ENCODE data around the gene TAF8.

Gene TAF8

DNA sequence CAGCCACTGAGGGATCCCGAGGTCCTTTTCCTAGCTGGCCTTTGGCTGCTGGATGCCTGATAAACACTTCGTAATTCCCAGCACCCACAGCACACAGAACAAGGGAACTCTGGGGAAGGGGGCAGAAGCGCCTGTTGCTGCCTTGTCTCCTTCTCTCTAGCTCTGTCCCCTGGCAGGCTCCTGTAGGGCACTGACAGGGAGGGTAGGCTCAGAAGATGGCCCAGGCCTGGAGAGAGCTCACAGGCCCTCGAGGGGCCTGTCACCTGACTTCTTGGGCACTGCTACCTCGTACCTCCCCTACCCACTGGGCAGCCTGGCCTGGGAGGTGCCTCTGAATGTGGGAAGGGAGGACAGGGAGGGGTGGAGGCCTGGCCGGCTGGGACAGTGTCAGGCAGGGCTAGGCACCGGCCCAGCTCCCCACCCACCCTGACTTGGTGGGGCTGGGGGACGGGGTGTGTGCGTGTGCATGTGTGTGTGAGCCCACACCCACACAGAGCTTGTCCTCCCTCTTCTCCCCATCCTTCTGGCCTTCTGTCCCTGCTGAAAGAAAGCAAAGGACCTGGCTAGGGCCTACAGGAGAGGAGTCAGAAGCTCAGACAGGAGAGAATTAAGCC is 74.0 kb downstream of the TAF8 start:
- no peak for DNase-seq (ENCODE audit: low read depth in 2 of 2)

DNA sequence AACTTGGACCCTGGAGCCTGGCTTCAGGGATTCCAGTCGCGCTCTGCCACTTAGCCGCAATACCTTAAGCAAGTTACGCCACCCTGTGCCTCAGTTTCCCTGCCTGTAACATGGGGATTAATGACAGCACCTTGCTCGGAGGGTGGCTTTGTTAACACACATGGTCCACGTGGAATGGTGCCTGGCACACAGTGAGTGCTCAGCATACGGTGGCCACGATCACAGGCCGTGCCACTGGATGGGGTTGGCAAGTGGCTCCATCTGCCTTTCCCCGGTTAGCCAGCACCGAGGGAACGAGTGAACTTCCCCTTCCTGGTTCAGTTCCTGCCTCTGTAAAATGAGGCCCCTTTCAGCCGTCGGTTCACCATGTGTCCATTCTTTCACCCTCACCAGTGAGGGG is 74.9 kb downstream of the TAF8 start:
- no peak for DNase-seq (ENCODE audit: low read depth in 2 of 2)

DNA sequence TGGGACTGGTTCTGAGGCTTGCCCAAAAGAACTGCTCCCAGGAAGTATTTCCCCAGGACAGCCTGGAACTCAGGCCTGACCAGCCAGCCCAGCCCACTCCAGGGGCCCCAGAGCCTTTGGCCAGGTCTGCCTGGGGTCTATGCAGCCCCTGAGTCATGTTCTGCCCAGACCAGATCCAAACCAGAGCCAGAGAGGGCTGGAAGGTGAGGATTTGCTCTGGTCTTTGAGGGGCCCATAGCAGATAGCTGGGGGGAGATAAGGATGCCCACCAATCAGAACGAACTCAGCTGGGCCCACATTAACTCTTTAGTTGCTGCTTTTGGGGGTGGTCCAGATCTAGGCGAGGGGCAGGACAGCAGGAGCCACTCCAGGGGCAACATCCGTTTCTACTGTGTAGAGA is 75.3 kb downstream of the TAF8 start:
- no peak for DNase-seq (ENCODE audit: low read depth in 2 of 2)

DNA sequence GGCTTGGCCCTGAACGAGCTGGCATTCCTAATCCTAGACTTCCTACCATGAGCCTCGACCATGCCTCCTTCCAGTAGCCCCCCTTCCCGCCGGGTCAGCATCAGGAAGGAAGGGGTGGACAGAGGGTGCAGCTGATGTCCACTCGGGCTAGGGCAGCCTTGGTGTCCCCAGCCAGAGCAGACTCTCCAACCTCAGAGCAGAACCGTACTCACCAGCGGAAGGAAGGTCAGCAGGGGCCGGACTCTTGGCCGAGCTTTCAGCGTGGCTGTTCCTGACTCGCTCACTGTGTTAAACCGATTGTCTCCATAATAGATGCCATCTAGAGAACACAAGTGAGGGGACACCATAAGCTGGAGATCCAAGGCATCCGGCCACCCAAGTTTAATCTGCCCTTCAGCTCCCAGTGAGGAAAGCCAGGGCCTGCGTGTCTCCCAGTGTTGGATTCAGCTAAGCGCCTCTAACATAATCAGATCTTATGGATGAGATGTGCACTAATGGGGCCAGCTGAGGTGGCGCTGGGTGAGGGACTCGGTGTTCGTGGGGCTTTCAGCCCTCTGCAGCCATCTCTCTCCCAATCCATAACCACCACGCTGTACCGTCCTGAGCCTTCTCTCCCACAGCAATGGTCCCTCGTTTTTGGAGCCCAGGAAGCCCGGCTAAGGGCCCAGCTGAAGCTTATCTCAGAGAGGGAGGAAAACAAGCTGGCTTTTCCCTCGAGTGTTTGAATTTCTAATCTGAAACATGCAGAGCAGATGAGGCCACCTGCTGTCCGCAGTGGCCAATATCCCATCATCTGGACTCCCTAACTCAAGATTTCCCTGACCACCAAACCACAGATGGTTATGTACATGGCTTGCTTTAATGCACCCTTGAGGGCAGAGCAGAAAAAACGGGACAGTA is 78.4 kb downstream of the TAF8 start:
- no peak for DNase-seq (ENCODE audit: low read depth in 2 of 2)

DNA sequence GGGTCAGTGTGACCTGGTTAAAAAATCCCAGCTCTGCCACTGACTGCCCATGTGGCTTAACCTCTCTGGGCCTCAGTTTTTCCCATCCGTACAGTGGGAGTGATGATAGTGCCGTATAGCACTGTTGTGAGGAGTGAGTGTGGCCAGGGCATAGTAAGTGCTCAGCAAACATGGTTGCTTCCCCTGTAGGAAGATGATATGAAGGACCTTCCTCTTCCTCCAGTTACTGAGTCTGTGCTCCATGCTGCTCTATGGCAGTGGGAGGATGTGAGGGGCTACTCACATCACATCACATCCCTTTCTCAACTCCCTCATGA is 79.0 kb downstream of the TAF8 start:
- no peak for DNase-seq (ENCODE audit: low read depth in 2 of 2)

DNA sequence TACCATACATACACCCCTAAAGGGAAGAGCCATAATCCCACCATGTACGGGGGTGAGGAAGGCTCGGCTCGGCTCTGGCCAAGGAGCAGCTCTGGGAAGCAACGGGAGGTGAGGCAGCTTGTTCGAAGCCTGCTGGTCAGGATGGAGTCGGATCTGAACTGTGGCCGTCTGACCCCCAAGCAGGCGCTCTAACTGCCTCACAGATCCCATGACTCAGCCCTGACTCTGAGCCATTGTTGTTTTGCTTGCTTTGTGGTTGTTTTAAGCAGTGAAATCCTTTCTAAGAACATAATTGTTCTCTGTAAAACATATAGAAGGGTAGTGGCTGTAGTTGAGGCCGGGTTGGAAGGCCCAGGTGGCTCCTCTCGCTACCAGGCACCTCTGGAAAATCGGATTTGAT is 81.2 kb downstream of the TAF8 start:
- no peak for DNase-seq (ENCODE audit: low read depth in 2 of 2)

DNA sequence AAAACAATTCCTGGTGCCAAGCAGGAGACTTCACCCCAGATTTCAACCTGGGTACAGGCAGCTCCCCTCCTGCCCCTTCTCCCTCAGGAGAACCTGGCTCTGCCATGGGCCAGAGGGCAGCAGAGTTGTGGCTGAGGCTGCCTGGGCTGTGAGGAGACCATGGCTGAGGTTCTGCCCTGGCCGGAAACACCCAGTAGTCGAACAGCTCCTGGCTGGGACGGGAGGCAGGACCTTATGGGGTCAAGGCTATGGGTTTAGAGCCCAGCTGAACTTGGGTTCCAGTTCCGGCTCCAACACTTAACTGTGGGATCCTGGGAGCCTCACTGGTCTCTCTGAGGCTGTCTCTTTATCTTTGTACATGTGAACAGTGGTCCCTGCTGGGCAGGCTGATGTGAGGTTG is 83.6 kb downstream of the TAF8 start:
- no peak for DNase-seq (ENCODE audit: low read depth in 2 of 2)

DNA sequence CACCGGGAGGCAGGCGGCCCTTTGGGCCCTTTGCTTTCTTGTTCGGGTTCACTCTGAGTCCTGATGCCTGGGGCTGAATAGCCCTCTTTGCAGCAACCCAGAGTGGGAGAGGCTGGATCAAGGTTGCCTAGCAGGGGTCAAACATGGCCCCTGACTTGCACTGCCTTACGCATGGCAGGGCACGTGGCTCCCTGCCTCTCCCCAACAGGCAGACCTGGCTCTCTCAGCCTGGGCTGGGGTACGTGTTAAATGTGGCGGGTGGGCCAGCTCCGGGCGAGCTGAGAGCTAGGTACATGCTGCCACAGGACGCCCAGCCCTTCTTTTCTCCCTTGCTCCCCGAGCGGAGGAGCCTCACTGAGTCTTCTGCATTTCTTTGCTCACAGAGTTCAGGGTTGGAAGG is 84.8 kb downstream of the TAF8 start:
- no peak for DNase-seq (ENCODE audit: low read depth in 2 of 2)

DNA sequence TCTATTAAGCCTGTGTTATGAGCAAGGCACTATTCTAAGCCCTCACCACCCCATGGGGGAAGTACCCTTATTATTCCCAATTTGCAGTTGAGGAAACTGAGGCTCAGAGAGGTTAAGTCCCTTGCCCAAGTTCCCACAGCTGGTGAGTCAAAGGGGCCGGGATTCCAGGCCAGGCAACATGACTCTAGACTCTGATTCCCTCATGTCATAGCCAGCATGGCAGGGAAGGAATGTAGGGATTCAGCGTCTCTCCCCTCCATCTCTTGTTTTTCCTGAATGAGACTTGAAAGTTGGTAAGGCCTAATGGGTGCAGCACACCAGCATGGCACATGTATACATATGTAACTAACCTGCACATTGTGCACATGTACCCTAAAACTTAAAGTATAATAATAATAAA is 85.4 kb downstream of the TAF8 start:
- DNase-seq (ENCODE audit: low read depth in 2 of 2): no peak

DNA sequence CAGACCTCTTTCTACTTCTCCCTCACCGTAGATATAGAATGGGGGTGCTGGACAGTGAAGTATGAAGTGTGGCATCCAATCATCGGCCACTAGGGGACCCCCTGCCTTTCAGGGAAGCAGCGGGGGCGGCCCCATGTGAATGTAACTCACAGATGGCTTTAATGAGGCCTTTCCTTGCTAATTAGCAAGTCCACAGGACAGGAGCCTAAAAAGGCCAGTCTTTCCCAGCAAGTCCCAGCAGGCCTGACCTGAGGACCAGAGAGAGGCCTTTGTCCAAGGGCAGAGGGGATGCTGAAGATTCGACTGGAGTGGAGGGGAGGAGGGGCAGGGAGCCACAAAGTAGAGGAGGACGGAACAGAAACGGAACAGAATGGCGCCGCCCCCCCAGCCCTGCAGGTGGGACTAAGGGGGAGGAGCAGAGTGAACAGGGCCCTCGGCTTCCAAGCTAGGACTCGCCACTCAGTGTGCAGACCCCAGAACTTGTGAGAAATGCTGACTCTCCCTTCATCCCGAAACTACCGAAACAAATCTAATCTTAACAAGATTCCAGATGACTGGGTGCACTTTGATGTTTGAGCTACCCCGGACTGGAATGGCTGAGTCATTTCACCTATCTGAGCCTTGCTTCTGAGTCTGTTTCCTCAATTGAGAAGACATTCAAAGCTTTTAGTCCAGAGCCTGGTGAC is 86.3 kb downstream of the TAF8 start:
- DNase-seq (ENCODE audit: low read depth in 2 of 2): no peak
